Activated naive CD4-positive, alpha-beta T cell treated with Interleukin-2 at 50 U/mL for 16 hours (primary cell): ENCODE results near the gene POLR2J3.
"Not testable (repeated sequence)": the region's sequence is repeated elsewhere in the genome, so short reads cannot be mapped to it uniquely, and the experiment has no call there.

ENCODE experiments used
- DNase-seq: peaks from one replicate; pipeline ENCODE4 v3.0.0-alpha.2; 2020

Gene POLR2J3

DNA sequence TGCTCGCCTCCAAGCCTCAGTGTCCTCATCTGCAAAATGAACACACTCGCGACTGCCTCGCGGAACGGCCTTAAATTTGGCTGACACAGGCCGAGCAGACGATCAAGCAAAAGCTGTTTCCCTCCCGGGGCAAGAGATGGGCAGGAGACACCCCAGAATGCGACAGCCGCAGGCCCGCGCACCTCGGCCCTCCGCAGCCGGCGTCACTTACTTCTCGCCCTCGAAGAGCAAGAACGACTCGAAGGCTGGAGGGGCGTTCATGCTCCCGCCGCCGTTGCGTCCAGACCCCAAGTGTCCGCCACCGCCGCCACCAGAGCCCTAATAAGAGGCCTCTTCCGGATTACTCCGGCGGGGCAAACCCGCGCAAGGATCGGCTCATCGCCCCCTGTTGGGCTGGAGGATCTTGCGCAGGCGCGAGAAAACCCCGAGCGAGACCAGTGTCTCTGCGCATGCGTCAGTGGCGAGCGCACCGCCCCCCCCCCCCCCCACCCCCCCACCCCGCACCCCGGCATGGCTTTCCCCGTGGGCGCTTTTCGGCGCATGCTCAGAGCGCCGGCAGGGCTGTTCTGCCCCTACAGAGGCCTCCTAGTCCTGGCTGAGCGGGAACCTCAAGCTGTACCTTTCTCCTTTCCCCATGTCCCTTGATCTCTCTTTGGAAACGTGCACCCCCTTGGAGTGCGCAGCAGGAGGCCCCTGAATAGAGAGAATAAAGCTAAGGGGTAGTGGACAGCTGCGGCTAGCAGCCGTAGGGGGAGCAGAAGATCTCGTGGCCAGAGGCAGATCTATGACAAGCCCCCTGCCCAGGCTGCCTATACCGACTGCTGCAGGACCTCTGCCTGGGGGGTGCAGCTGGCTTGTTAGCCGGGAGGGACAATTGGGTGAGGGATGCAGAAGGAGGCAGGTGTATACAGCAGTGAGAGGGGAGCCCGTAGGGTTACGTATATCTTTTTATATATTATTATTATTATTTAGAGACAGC lies at the start of gene POLR2J3:
Gene POLR2J3, minus strand, starts transcription at position 323 of the 979 bp plus-strand sequence. Its CDS starts 62 bp downstream, at position 261.
- DNase-seq: peak; percentile 100

DNA sequence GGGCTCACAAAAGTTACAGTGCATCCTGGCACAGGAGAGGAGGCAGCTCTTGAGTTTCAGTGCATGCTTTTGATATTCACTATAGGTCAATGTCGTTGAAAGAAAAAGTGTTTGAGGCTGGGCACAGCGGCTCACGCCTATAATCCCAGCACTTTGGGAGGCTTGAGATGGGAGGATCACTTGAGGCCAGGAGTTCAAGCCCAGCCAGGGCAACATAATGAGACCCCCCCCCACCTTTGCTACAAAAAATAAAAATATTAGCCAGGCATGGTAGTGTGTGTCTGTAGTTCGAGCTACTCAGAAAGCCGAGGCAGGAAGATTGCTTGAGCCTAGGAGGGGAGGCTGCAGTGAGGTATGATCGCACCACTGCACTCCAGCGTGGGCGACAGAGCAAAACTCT lies 45.7 kb upstream of the POLR2J3 start:
- DNase-seq: not testable (repeated sequence)

DNA sequence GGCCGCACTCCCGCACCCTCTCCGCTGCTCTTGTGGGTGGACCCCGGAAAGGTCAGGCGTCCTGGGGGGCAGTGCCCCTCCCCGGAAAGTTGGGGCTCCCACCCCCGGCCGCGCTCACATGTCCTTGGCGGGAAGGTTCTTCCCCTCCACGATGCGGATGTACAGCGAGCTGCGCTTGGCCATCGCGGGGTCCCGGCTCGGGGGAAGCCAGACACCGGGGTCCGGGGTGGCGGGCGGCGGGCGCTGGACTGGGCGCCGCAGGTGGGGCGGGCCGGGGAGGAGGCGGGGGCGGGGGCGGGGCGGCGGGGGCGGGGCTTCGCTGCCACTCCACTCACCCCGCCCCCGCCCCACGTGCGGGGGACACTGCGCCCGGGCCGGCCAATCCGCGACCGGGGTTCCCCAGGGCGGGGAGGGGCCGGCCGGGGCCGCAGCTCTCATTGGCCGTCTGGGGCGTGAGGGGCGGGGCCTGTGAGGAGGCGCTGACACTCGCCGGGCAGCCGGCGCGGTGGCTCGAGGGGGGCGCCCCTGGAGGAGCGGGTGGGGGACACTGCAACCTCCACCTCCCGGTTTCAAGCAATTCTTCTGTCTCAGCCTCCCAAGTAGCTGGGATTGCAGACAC lies 44.2 kb upstream of the POLR2J3 start, which contains the start of gene RASA4:
Gene RASA4, minus strand, starts transcription at position 250 of the 619 bp plus-strand sequence. Its CDS starts 67 bp downstream, at position 183.
- peak; percentile 34 for DNase-seq

DNA sequence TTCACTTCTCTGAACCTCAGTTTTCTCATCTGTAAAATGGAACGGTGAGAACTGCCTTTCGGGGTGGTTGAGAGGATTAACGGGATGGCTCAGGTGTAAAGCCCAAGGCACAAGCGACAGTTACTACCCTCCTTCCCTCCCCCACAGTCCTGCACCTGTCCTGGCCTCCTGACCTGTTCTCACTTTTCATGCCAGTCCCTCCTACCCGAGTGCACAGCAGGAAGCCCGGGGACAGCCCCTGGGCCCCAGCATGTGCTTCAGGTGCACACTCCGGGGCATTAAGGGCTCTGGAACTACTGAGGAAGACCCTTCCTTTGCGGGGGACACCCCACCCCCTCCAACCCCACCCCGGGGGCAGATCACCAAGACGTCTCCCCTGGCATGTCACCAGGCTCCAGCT lies 43.5 kb upstream of the POLR2J3 start:
- DNase-seq: not testable (repeated sequence)

DNA sequence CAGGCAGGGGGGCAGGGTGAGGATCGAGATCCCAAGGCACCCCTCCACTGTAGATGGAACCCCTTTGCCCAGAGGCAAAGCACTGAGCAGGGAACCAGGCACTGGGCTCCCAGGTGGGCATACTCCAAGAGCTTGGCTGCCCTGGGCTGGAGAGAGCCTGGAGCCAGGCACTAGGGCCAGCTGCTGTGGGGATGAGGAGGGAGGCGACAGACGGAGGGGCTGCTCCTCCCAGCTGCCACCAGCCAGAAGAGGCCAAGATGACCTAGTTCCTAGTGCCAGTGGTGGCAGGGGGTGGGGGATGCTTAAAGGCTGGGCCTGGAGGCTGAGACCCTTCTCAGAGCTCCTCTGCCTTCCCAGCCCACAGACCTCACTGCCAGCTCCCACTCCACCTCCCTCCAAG lies 42.5 kb upstream of the POLR2J3 start:
- not testable (repeated sequence) for DNase-seq

DNA sequence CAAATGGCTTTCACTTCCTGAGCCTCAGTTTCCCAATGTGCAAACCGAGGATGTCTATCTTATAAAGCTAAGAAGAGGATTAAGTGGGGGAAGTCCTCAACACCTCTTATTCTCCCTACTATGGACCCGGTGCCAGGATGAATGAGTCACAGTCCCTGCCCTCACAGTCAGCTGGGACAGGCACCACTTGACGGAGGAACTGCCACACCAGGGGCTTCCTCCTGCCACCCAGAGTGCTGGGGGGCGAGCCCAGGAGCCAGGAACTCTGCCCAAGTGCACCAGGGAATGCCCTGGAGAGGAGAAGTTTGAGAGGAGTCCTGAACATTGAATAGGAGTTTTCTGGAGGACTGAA lies 41.9 kb upstream of the POLR2J3 start:
- not testable (repeated sequence) for DNase-seq

DNA sequence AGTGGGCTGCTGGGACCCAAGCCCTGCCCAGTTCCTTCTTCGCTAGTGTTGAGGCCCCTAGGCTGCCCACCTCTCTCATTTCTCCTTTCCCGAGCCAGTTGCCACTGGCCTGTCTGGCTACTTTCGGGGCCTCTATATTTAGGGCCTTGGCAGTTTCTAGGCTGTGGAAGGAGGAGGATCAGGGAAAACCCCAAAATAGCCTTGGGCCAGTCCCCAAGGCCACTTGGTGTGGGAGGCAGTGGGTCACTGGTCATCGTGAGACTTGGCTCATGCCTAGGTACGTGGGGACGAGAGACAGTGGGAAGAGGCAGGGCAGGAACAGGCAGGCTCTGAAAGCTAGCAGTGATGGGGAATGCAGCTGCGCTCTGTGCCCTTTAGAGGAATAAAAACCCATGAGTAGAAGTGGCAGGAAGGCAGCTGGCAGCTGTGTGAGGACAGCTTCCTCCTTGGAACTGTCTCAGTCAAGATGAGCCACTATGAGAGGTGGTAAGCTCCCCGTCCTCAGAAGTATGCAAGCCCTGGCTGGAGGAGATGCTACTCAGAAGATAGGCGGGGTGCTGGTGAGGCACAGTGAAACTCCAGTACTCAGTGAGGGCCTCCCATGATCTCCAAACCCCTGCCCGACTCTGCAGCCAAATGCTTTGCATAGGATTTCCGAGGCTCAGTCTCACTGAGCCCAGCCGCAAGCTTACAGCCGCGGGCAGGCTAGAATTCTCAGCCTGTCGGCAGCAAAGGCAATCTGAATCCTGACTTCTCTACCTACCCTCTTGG lies 41.4 kb upstream of the POLR2J3 start:
- DNase-seq: not testable (repeated sequence)

DNA sequence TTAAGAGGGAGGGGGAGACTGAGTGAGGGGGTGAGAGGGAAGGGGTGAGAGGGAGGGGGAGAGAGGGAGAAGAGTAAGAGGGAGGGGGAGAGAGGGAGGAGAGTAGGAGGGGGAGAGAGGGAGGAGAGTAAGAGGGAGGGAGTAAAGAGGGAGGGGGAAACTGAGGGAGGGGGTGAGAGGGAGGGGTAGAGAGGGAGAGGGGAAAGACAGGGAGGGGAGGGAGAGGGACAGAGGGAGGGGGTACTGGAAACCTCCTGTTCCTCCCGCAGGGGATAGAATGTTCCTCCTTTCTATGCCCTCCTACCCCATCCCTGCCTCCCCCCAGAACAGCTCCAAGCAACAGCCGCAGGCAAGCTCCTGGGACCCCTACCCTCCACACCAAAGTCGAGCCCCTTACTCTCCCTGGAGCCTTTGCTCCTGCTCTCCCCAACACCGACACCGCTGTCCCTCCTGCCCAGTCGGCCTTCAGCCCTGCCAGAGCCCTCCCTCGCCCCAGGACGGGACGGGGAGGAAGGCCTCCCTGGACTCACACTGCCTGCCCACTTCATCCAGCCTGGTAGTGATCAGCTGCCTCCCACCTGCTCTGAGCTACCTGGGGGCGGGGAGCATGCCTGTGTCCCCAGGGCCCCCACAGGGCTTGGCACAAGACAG lies 39.4 kb upstream of the POLR2J3 start:
- not testable (repeated sequence) for DNase-seq

DNA sequence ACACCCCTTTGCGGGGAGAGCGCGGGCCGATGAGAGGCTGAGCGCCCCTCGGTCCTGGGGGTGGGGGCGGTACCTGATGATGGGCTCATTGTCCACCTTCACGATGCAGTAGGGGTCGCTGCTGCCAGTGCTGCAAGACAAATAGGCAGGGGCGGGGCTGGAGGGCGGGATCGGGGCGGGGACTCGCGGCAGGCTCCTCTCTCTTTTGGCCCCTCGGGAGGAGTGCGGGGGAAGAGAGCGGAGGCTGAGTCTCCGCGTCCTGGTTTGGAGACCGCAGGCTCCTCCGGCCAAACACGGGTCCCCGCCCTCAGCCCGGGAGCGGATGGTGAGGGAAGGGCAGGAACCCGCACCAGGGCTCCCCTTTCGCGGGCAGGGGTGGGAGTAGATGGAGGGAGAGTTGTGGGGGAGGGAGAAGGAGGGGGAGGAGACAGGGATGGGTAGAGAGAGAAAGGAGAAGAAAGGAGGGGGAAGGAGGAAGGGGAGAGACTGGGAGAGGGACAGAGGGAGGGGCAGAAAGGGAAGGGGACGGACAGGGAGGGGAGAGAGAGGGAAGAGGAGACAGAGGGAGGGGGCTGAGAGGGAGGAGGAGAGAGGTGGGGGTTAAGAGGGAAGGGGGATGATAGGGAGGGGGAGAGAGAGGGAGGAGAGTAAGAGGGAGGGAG lies 38.8 kb upstream of the POLR2J3 start:
- DNase-seq: not testable (repeated sequence)

DNA sequence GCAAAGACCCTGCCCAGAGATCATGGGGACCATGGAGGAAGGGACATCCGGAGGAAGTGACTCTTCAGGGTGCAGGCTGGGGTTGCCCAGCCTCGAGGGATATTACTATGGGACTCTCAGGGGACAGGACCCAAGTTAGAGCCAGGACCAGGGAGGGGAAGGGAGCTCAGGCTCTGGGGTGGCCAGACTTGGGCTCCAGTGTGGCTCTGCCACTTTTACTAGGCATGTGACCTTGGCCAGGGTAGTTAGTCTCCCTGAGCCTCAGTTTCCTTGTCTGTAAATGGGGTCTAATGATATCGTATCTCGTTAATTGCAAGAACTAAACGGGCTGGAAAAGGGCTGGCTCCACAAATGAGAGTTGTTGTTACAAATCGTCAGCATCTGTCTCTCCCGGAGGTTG lies 38.1 kb upstream of the POLR2J3 start:
- DNase-seq: not testable (repeated sequence)

DNA sequence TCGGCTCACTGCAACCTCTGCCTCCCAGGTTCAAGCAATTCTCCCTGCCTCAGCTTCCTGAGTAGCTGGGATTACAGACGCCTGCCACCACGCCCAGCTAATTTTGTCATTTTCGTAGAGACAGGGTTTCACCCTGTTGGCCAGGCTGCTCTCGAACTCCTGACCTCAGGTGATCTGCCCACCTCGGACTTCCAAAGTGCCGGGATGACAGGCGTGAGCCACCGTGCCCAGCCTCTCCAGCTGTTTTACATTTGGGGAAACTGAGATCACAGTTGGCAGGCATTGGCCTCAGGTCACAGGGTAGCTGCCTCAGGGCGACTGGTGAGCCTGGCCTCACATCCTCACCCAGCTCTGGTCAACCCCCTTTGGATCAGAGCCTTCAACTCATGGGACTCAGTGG lies 37.4 kb upstream of the POLR2J3 start:
- not testable (repeated sequence) for DNase-seq

DNA sequence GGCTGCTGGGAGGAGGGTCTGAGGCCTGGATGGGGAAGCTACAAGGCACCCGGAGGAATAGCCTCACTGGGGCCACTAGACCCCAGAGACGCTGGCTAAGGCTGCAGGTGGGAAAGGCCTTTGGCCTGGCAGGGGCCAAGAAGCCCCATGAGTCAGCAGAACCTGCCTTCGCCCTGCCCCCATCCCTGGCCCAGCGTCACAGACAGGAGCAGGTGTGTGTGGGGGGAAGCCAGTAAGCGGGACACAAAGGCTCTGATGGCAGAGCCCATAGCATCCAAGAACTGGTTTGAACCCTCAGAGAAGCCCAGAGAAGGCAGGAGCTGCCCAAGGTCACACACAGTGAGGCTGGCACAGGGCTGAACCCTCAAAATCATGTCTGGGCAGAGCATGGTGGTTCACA lies 34.5 kb upstream of the POLR2J3 start:
- DNase-seq: not testable (repeated sequence)

DNA sequence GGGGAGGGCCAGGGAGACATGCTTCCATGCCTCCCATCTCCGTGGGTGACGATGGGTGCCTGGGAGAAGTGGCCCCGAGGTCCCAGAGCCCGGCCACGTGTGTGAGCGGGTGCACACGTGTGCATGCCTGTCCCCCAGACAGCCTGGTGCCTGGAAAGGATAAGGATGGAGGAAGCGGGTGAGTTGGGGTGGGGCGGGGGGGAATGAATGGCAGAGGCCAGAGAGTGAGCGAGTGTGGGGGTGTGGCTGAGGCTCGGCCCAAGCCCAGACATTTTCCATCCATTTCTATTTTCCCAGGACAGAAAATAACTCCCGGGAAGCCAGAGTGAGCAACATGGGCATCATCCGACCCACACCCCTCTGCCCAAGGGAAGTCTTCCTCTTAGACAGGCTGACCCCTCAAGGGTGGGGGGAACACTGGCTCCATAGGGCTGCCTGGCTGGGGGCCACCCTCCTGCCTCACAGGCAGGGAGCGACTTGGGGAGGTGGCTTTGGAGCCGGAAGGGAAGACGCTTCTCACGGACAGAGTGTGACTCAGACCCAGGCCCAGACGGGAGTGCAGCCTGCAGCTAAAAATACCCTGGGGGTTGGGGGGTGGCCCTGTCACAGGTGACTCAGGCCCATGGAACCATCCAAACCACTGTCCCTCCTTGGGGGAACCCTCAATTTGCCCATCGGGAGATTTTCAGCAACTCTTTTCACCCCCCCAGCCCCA lies 32.2 kb upstream of the POLR2J3 start:
- not testable (repeated sequence) for DNase-seq

DNA sequence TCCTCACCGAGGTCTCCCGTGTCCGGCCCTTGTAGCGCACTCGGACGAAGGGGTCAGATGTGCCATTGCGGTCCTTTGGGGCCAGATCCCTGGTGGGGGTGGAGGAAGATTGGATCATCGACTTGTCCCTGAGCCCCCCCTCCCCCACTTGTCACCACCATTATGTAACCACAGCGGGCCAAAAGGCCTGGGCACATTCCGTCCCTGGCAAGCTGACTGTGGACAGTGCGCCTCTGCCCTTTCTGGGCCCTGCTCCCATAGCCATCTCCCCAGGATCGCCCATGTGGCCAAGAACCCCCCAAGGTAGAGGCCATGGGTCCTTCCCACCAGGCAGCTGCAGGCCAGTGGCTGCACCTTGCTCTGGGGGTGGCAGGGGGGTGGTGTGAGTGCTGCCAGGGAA lies 29.9 kb upstream of the POLR2J3 start:
- not testable (repeated sequence) for DNase-seq

DNA sequence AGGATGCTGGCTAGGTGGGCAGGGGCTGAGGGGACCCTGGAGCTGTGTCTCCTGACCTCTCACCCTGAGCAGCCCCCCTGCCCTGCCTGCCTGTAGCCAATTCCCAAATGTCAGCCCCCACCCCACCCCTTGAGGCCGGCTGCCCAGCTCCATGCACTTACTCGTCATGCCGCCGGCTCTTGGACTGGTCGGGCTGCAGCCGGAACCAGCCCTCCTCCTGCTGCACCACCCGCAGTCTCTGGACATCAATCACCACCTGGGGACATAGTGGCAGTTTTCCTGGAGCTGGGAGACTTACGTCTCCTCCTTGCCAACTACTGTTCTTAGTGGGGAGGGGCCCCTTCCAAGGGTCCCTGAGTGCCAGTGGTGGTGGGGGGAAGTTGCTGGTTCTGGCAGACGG lies 27.3 kb upstream of the POLR2J3 start:
- not testable (repeated sequence) for DNase-seq

DNA sequence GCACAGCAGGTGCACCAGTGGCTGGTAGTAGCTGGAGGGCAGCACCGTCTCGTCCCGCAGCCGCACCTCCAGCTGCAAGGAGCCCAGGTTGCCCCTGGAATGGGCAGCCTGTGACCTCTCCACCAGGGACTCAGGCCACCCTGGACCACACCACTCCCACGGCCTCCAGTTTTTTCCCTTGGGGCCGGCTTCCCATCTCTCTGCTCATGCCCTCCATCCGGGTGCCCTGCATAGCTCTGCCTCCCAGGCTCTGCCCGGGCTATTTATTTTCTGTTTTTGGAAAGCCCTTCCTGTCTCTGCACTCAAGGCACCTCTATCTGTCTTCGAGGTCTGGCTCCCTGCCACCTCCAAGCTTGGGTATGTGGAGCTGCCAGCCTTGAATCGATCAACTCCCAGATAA lies 23.7 kb upstream of the POLR2J3 start:
- not testable (repeated sequence) for DNase-seq

DNA sequence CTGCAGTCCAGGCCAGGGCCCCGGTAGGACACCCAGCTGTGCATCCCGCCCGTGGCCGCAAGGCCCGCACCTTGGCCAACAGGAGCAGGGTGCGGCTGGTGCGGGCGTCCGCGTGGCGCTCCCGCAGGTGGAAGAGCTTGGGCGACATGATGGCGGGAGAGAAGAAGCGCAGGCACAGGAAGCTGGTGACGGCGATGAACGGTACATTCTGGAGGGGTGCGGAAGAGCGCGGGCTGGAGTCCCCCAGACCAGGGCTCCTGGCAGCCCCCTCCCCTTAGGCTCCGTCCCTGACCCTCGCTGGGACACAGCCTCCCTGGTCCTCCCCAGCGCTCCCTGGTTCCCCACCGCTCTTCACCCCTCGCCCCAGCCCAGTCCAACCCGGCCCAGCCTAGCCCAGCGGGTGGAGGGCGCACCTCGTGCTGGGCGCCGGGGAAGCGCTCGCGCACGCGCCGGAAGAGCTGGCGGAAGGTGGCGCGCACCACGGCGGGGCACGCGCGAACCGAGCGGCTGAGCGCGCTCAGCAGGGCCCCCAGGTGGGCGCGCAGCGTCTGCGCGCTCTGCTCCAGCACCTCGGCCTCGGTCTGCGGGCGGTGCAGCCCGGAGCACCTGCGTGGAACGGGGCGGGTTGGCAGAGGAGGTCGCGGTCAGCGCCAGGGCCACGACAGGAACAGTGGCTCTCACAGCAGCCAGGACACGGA lies 21.4 kb upstream of the POLR2J3 start:
- not testable (repeated sequence) for DNase-seq

DNA sequence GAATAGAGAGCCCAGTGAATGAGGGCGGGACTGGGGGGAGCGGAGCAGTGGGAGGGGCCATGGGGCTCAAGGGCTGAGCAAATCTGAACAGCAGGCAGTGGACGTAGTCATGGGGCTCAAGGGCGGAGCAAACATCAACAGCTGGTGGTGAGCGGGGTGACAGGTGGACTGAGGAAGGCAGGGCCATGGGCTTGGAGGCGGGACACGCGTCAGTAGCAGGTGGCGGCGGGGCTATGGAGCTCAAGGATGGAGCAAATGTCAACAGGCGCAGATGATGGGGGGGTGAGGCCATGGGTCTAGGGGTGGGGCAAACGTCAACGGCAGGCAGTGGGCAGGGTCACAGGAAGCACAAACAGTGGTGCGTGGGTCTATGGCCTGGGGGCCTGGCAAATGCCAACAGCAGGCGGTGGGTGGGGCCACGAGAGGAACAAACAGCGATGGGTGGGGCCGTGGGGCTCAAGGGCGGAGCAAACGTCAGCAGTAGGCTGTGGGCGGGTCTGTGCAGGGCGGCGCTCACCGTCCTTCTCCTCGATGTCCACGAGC lies 20.2 kb upstream of the POLR2J3 start:
- peak; percentile 27 for DNase-seq

DNA sequence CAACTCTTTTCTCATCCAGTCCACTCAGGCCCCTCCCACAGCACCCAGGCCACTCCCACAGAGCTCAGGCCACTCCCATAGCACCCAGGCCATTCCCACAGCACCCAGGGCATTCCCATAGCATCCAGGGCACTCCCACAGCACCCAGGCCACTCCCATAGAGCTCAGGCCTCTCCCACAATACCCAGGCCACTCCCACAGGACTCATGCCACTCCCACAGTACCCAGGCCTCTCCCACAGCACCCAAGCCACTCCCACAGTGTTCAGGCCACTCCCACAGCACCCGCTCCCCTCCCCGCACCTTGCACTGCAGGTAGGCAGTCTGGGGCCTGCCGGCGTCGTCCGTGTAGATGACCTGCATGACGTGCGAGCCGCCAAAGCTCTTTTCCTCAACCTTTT lies 17.5 kb upstream of the POLR2J3 start:
- DNase-seq: not testable (repeated sequence)

DNA sequence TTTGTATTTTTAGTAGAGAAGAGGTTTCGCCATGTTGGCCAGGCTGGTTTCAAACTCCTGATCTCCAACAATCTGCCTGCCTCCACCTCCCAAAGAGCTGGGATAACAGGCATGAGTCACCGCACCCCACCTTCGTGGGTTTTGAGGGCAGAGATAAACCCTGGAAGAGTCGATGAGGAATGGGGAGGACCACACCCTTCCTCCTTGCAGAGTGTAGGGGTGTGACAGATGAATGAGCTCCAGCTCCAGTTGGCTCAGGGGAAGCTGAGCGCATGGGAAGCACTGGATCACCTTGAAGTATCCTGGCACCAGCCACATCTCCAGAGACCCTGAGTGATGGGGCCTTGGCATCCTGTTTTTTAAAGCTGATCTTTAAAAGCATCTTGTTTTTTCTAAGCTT lies 11.1 kb upstream of the POLR2J3 start:
- DNase-seq: not testable (repeated sequence)
